ENCODE data around the gene LRRC51.
"Not testable (repeated sequence)": the region's sequence is repeated elsewhere in the genome, so short reads cannot be mapped to it uniquely, and the experiment has no call there.

GRCh38 chr11:72142086-72142485 is 61.4 kb downstream of the LRRC51 start:
- not testable (repeated sequence) for TF ChIP-seq CTCF (IDR thresholded peaks at IDR 0.05); POLR2AphosphoS5 (IDR thresholded peaks at IDR 0.05); EP300 (IDR thresholded peaks at IDR 0.05; ENCODE audit: low read depth); POLR2A (IDR thresholded peaks at IDR 0.05)

Measured in transverse colon (tissue), 4 donors.